HepG2 (cell line): ENCODE results near the gene AGBL2. TPM values are rescaled to one million over a fixed set of nuclear protein-coding genes. Genes with fewer than 3 reads are reported as not detected.

Experiments
- ARNT ChIP-seq: fragments of 450-650 bp; IDR thresholded peaks from 2 replicates; pipeline ENCODE4 v1.6.1; 2017
- DNMT3B ChIP-seq: conservative IDR thresholded peaks from 2 replicates; pipeline ENCODE4 v1.6.1; 2016; ENCODE audit warnings: missing biosample characterization, control low read depth
- NAIF1 ChIP-seq: sonication (generic); formaldehyde crosslinking; IDR thresholded peaks from 2 replicates; pipeline ENCODE4 v1.5.0; 2020; ENCODE audit warnings: mild to moderate bottlenecking, missing genetic modification reagents, borderline replicate concordance
- NONO ChIP-seq, 2 experiments: fragments of 450-650 bp in 1 of 2; sonication (generic) in 1 of 2; formaldehyde crosslinking in 1 of 2; IDR thresholded peaks in 1 of 2; conservative IDR thresholded peaks in 1 of 2; 2 replicates each; pipeline versions ENCODE4 v1.6.1 to v1.8.0; 2017 to 2022; ENCODE audit warnings: mild to moderate bottlenecking in 1 of 2, missing genetic modification reagents in 1 of 2, moderate library complexity in 1 of 2
- PHF5A ChIP-seq: IDR thresholded peaks from one replicate; pipeline ENCODE4 v1.6.1; 2018; ENCODE audit warnings: low read depth, missing genetic modification reagents; ENCODE audit not compliant: unreplicated experiment
- ZNF20 ChIP-seq: sonication (generic); formaldehyde crosslinking; IDR thresholded peaks from 2 replicates; pipeline ENCODE4 v1.4.0; 2020; ENCODE audit warnings: mild to moderate bottlenecking, moderate library complexity, missing genetic modification reagents
- ZNF232 ChIP-seq: sonication (generic); formaldehyde crosslinking; IDR thresholded peaks from 2 replicates; pipeline ENCODE4 v1.4.0; 2020; ENCODE audit warnings: missing genetic modification reagents, borderline replicate concordance
- ZNF333 ChIP-seq: sonication (generic); formaldehyde crosslinking; IDR thresholded peaks from 2 replicates; pipeline ENCODE4 v1.4.0; 2020; ENCODE audit warnings: mild to moderate bottlenecking, missing genetic modification reagents, borderline replicate concordance
- ZNF335 ChIP-seq: sonication (generic); formaldehyde crosslinking; IDR thresholded peaks from 2 replicates; pipeline ENCODE4 v1.4.0; 2020; ENCODE audit warnings: missing genetic modification reagents
- polyA plus RNA-seq, 8 experiments: library from polyadenylated mRNA; depleted of rRNA in 3 of 8; stranded (reverse) in 7 of 8; unstranded in 1 of 8; fragments of >200 nt; fragmentation: Illumina TruSeq in 4 of 8; extraction: Trizol in 4 of 8; gene quantifications; 2 replicates each; pipeline versions ENCODE4 v1.2.1 to v1.2.3, GENCODE V29; 2011 to 2016; ENCODE audit warnings: low read depth in 4 of 8, missing spikeins in 1 of 8, mixed read lengths in 1 of 8; ENCODE audit not compliant: insufficient read depth in 1 of 8
- total RNA-seq, 5 experiments: library from RNA; depleted of rRNA; stranded (reverse); fragments of >200 nt; fragmentation: Illumina TruSeq; extraction: Trizol; gene quantifications; 2 replicates each; pipeline ENCODE4 v1.2.3, GENCODE V29; 2016; ENCODE audit warnings: low read depth in 1 of 5
- TF ChIP-seq, protein P1 (sequence below): sonication (generic); formaldehyde crosslinking; IDR thresholded peaks from 2 replicates; pipeline ENCODE4 v1.4.0; 2020; ENCODE audit warnings: low read depth, mild to moderate bottlenecking, missing genetic modification reagents
- TF ChIP-seq, protein P2 (sequence below): sonication (generic); formaldehyde crosslinking; IDR thresholded peaks from 2 replicates; pipeline ENCODE4 v1.5.1; 2020; ENCODE audit warnings: mild to moderate bottlenecking, missing genetic modification reagents, borderline replicate concordance
- TF ChIP-seq, protein P3 (sequence below): sonication (generic); formaldehyde crosslinking; IDR thresholded peaks from 2 replicates; pipeline ENCODE4 v1.4.0; 2020; ENCODE audit warnings: mild to moderate bottlenecking, missing genetic modification reagents, borderline replicate concordance
- TF ChIP-seq, protein P4 (sequence below): sonication (generic); formaldehyde crosslinking; IDR thresholded peaks from 2 replicates; pipeline ENCODE4 v1.4.0; 2020; ENCODE audit warnings: missing genetic modification reagents
- TF ChIP-seq, protein P5 (sequence below): sonication (generic); formaldehyde crosslinking; IDR thresholded peaks from 2 replicates; pipeline ENCODE4 v1.4.0; 2020; ENCODE audit warnings: missing genetic modification reagents, borderline replicate concordance
- TF ChIP-seq, protein P6 (sequence below): sonication (generic); formaldehyde crosslinking; IDR thresholded peaks from 2 replicates; pipeline ENCODE4 v1.9.0; 2021; ENCODE audit warnings: missing genetic modification reagents, borderline replicate concordance

Gene AGBL2
- total and polyA plus RNA-seq, 2 of the 13 experiments (the other 11 are each of a cell fraction or from before 2014, with no cell fraction given), result 1.6 to 5.7 TPM

DNA sequence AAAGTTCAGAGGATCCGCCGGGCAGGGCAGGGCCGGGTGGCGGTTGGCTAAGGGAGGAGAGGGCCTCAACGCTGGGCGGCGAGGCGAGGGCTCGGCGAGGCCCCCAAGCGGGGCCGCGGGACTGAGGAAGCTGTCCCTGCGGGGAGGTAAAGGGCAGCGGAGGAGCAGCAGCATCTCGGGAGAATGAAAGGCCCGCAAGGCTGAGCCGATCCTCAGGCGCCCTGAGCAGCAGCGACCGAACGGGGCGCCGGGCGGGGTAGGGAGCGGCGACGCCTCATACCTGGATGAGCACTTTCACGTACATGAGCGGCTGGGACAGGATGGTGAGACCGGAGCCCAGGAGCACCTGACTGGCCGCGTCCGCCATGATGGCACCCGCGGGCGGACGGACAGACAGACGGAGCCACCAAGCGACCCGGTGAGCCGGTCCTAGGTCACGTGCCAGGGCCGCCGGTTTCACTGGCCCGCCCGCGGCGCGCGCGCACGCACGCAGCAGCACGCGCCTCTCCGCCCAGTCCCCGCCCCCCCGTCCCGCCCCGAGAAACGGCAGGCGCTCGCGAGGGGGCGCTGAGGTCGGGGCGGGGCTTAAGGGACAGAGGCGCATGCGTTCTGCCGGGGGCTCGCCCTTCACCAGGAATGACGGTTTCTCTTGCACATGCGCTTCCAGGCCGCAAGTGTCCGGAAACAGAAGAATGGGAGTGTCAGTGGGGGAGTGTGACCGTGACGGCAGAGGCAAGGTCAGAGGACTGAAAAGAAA lies 72.9 kb downstream of the AGBL2 start, which contains the start of gene MTCH2 (continued):
- TF ChIP-seq, protein P1, sequence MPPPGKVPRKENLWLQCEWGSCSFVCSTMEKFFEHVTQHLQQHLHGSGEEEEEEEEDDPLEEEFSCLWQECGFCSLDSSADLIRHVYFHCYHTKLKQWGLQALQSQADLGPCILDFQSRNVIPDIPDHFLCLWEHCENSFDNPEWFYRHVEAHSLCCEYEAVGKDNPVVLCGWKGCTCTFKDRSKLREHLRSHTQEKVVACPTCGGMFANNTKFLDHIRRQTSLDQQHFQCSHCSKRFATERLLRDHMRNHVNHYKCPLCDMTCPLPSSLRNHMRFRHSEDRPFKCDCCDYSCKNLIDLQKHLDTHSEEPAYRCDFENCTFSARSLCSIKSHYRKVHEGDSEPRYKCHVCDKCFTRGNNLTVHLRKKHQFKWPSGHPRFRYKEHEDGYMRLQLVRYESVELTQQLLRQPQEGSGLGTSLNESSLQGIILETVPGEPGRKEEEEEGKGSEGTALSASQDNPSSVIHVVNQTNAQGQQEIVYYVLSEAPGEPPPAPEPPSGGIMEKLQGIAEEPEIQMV (CRISPR knock-in tag), result peak; percentile 61; the same call in 1 of the 2 replicates
- no peak; the same call in 1 of the 2 replicates for TF ChIP-seq NAIF1 (CRISPR knock-in tag)
- TF ChIP-seq, protein P2, sequence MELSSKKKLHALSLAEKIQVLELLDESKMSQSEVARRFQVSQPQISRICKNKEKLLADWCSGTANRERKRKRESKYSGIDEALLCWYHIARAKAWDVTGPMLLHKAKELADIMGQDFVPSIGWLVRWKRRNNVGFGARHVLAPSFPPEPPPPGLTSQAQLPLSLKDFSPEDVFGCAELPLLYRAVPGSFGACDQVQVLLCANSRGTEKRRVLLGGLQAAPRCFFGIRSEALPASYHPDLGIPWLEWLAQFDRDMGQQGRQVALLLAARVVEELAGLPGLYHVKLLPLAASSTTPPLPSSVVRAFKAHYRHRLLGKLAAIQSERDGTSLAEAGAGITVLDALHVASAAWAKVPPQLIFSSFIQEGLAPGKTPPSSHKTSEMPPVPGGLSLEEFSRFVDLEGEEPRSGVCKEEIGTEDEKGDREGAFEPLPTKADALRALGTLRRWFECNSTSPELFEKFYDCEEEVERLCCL, result no peak
- no peak; the same call in 1 of the 2 replicates for TF ChIP-seq DNMT3B (CRISPR knock-in tag)
- TF ChIP-seq, protein P3, sequence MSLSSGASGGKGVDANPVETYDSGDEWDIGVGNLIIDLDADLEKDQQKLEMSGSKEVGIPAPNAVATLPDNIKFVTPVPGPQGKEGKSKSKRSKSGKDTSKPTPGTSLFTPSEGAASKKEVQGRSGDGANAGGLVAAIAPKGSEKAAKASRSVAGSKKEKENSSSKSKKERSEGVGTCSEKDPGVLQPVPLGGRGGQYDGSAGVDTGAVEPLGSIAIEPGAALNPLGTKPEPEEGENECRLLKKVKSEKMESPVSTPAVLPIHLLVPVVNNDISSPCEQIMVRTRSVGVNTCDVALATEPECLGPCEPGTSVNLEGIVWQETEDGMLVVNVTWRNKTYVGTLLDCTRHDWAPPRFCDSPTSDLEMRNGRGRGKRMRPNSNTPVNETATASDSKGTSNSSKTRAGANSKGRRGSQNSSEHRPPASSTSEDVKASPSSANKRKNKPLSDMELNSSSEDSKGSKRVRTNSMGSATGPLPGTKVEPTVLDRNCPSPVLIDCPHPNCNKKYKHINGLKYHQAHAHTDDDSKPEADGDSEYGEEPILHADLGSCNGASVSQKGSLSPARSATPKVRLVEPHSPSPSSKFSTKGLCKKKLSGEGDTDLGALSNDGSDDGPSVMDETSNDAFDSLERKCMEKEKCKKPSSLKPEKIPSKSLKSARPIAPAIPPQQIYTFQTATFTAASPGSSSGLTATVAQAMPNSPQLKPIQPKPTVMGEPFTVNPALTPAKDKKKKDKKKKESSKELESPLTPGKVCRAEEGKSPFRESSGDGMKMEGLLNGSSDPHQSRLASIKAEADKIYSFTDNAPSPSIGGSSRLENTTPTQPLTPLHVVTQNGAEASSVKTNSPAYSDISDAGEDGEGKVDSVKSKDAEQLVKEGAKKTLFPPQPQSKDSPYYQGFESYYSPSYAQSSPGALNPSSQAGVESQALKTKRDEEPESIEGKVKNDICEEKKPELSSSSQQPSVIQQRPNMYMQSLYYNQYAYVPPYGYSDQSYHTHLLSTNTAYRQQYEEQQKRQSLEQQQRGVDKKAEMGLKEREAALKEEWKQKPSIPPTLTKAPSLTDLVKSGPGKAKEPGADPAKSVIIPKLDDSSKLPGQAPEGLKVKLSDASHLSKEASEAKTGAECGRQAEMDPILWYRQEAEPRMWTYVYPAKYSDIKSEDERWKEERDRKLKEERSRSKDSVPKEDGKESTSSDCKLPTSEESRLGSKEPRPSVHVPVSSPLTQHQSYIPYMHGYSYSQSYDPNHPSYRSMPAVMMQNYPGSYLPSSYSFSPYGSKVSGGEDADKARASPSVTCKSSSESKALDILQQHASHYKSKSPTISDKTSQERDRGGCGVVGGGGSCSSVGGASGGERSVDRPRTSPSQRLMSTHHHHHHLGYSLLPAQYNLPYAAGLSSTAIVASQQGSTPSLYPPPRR (CRISPR knock-in tag), result no peak
- TF ChIP-seq, protein P4, sequence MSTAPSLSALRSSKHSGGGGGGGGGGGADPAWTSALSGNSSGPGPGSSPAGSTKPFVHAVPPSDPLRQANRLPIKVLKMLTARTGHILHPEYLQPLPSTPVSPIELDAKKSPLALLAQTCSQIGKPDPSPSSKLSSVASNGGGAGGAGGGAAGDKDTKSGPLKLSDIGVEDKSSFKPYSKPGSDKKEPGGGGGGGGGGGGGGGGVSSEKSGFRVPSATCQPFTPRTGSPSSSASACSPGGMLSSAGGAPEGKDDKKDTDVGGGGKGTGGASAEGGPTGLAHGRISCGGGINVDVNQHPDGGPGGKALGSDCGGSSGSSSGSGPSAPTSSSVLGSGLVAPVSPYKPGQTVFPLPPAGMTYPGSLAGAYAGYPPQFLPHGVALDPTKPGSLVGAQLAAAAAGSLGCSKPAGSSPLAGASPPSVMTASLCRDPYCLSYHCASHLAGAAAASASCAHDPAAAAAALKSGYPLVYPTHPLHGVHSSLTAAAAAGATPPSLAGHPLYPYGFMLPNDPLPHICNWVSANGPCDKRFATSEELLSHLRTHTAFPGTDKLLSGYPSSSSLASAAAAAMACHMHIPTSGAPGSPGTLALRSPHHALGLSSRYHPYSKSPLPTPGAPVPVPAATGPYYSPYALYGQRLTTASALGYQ, result peak; percentile 59
- TF ChIP-seq PHF5A, result no peak
- TF ChIP-seq NONO (IDR thresholded peaks at IDR 0.05), result no peak
- TF ChIP-seq NONO (CRISPR knock-in tag; conservative IDR thresholded peaks at IDR 0.05), result peak; percentile 70
- no peak for TF ChIP-seq ARNT
- peak; percentile 47; the same call in 1 of the 2 replicates for TF ChIP-seq ZNF335 (CRISPR knock-in tag)
- peak; percentile 72; the same call in 1 of the 2 replicates for TF ChIP-seq ZNF232 (CRISPR knock-in tag)
- no peak for TF ChIP-seq ZNF20
- TF ChIP-seq, protein P5, sequence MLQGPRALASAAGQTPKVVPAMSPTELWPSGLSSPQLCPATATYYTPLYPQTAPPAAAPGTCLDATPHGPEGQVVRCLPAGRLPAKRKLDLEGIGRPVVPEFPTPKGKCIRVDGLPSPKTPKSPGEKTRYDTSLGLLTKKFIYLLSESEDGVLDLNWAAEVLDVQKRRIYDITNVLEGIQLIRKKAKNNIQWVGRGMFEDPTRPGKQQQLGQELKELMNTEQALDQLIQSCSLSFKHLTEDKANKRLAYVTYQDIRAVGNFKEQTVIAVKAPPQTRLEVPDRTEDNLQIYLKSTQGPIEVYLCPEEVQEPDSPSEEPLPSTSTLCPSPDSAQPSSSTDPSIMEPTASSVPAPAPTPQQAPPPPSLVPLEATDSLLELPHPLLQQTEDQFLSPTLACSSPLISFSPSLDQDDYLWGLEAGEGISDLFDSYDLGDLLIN (CRISPR knock-in tag), result 0 out of 2 replicates have a peak, but pooled peaks have one; percentile 76
- TF ChIP-seq ZNF333, result peak; percentile 91; the same call in 1 of the 2 replicates
- TF ChIP-seq, protein P6, sequence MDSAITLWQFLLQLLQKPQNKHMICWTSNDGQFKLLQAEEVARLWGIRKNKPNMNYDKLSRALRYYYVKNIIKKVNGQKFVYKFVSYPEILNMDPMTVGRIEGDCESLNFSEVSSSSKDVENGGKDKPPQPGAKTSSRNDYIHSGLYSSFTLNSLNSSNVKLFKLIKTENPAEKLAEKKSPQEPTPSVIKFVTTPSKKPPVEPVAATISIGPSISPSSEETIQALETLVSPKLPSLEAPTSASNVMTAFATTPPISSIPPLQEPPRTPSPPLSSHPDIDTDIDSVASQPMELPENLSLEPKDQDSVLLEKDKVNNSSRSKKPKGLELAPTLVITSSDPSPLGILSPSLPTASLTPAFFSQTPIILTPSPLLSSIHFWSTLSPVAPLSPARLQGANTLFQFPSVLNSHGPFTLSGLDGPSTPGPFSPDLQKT (CRISPR knock-in tag), result no peak
